Heart left ventricle (tissue), 13 donors: ENCODE measurements around the gene HSPA1L.

Experiments
- POLR2A ChIP-seq, 2 donors: fragments of 450-650 bp; IDR thresholded peaks; one replicate each; pipeline ENCODE4 v1.6.1; 2017; ENCODE audit warnings: antibody characterized with exemption in 2 of 2, mild to moderate bottlenecking in 2 of 2, moderate library complexity in 2 of 2
- TF ChIP-seq, protein P1 (sequence below), 12 donors: fragments of 200-600 bp; sonication (generic) in 4 of 12; IDR thresholded peaks; one replicate each; pipeline versions ENCODE4 v1.5.0 to v1.8.0; 2018 to 2022; ENCODE audit warnings: antibody characterized with exemption in 12 of 12, mild to moderate bottlenecking in 5 of 12
- donor health status: ischemic (EF 13 %, LVEDD 7.1; RV severe dilation, severe dysfunction).
- donor health status: DM: no; HTN: yes; CAD: no.
- donor health status: DM: no; HTN: no; CAD: no.
- donor health status: ischemic (EF 25% LVEDD 6.9; RV normal size, moderate dysfunction).
- donor health status: ischemic (EF 25% LVEDD 5.7; RV mildly dilated, moderate dysfunction).
- donor health status: ischemic (EF 35%, LVEDD 5.7; RV mildly dilated, moderate dysfunction).
- donor health status: nonischemic (EF 11% LVEDD 7.7; RV severe dilation, severe dysfunction).
- donor health status: DM: yes; HTN: yes; CAD: no.
- donor health status: PGD.
- donor health status: ischemic (EF 29% LVEDD 5.4; RV normal size, mild dysfunction).
- donor health status: nonischemic (EF 23%, LVEDD 6.1; RV moderate dilation, normal function).

- TF ChIP-seq, protein P1, sequence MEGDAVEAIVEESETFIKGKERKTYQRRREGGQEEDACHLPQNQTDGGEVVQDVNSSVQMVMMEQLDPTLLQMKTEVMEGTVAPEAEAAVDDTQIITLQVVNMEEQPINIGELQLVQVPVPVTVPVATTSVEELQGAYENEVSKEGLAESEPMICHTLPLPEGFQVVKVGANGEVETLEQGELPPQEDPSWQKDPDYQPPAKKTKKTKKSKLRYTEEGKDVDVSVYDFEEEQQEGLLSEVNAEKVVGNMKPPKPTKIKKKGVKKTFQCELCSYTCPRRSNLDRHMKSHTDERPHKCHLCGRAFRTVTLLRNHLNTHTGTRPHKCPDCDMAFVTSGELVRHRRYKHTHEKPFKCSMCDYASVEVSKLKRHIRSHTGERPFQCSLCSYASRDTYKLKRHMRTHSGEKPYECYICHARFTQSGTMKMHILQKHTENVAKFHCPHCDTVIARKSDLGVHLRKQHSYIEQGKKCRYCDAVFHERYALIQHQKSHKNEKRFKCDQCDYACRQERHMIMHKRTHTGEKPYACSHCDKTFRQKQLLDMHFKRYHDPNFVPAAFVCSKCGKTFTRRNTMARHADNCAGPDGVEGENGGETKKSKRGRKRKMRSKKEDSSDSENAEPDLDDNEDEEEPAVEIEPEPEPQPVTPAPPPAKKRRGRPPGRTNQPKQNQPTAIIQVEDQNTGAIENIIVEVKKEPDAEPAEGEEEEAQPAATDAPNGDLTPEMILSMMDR (IDR thresholded peaks at IDR 0.05) = no peak
- TF ChIP-seq POLR2A (IDR thresholded peaks at IDR 0.05) = no peak
Observed at GRCh38 chr6:31861919-31862343, 46.8 kb upstream of the HSPA1L start.
